ENCODE measurements around the gene GPR173. TPM values are rescaled to one million over a fixed set of nuclear protein-coding genes. Genes with fewer than 3 reads are reported as not detected.

GPR173 gene
- total and polyA plus RNA-seq, 2 of the 8 experiments (the other 6 are each of a cell fraction or from before 2014, with no cell fraction given), result 7.0 to 11.3 TPM

DNA sequence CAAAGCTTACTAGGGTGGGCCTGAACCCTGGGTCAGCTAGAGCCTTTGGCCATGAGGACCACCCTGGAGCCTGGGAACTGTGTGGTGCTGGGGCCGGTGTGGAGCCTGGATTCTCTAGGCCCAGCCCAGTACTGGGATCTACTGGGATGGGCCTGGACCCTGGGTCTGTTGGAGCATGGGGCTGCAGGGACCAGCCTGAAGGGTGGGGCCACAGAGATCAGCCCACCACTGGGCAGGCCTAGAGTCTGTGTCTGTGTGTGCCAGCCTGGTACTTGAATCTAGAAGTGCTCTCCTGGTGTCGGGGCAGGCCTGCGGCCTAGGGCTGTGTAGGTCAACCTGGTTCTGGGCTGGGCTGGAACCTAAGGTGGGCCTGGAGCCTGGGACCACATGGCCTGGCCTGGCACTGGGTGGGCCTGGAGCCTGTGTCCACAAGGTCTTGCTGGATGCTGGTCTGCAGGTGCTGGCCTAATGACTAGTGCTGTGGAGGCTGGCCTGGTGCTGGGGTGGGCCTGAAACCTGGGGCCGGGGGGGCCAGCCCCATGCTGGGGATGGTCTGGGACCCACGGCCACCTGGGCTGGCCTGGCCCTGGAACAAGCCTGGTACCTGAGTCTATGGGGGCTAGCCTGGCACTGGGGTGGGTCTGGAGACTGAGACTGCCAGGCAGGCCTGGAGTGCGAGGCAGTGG lies 66.4 kb downstream of the GPR173 start:
- no peak overlapping the region for H3K23ac ChIP-seq (ENCODE audit: insufficient read length)
- H2BK15ac ChIP-seq (ENCODE audit: low read length), result no peak overlapping the region
- H3K4me3 ChIP-seq (ENCODE audit: extremely low read depth in 1 of 4, insufficient read depth in 2 of 4, low read depth in 3 of 4, low read length in 4 of 4), result no peak overlapping the region
- H2AFZ ChIP-seq (ENCODE audit: low read length), result no peak overlapping the region
- H3K4me1 ChIP-seq (replicated peaks in 1 of 4; ENCODE audit: control insufficient read depth in 3 of 4, insufficient read depth in 4 of 4, low read length in 3 of 4), result 0 out of 7 replicates have a peak, but pooled peaks cover 0 to 2% (median 0%) of the 10 kb centered on the region in 4 experiments
- ChIA-PET CTCF (ENCODE audit: partially characterized antibody) (no interaction called here), POLR2A (ENCODE audit: partially characterized antibody) (no interaction called here)
- no peaks in the 10 kb centered on the region for H3K23me2 ChIP-seq (ENCODE audit: low read depth, low read length)
- H3K4me2 ChIP-seq (ENCODE audit: insufficient read depth in 1 of 2, low read depth in 2 of 2, low read length in 2 of 2), result no peak overlapping the region
- H3K9ac ChIP-seq (replicated peaks in 1 of 4; ENCODE audit: extremely low read depth in 1 of 4, low read depth in 3 of 4, low read length in 3 of 4), result no peak overlapping the region
- H2AK5ac ChIP-seq (ENCODE audit: low read depth, low read length), result no peak overlapping the region
- no peak overlapping the region for H4K8ac ChIP-seq (ENCODE audit: extremely low read depth, insufficient read depth, low read length)
- H4K5ac ChIP-seq (ENCODE audit: insufficient read length, low read depth, low read length), result no peak overlapping the region
- no peak overlapping the region for H3K18ac ChIP-seq (ENCODE audit: extremely low read depth, low read length)
- no peaks in the 10 kb centered on the region for H4K20me1 ChIP-seq (replicated peaks in 1 of 2; ENCODE audit: control insufficient read depth in 1 of 2, insufficient read depth in 2 of 2, low read length in 2 of 2)
- 90% methylated on average over 5 of the region's 6 CpGs; no CpG with 5 or more reads in 1 of the 2 experiments for WGBS, 2 experiments (ENCODE audit: extremely low coverage in 1 of 2, insufficient coverage in 1 of 2, insufficient read length in 1 of 2, insufficient replicate concordance in 2 of 2, low coverage in 1 of 2, low lambda C conversion rate in 2 of 2, missing lambda C conversion rate in 1 of 2)
- H3K9me3 ChIP-seq (ENCODE audit: insufficient read depth in 2 of 2, low read depth in 1 of 2, low read length in 1 of 2), result no peaks in the 10 kb centered on the region
- H4K91ac ChIP-seq (replicated peaks; ENCODE audit: insufficient read length, low read length), result no peak overlapping the region
- DNase-seq (ENCODE audit: low read depth in 1 of 2, low spot score in 2 of 2) (no peak), FAIRE-seq (no peak)
- H3K36me3 ChIP-seq (ENCODE audit: control insufficient read depth in 2 of 4, insufficient read depth in 4 of 4, low read length in 3 of 4), result no peaks in the 10 kb centered on the region
- no peak overlapping the region for H2BK20ac ChIP-seq (ENCODE audit: low read length)
- no peak overlapping the region for H3K4ac ChIP-seq (replicated peaks; ENCODE audit: insufficient read length, low read depth, low read length)
- H3K27me3 ChIP-seq (replicated peaks in 1 of 4; ENCODE audit: control insufficient read depth in 3 of 4, extremely low read depth in 1 of 4, insufficient read depth in 3 of 4, low read length in 3 of 4), result no peaks in the 10 kb centered on the region
- H2BK12ac ChIP-seq (ENCODE audit: low read depth, low read length), result no peak overlapping the region
- H3K56ac ChIP-seq (replicated peaks; ENCODE audit: insufficient read length, low read depth, low read length), result no peak overlapping the region
- no peak for TF ChIP-seq CTBP2 (IDR thresholded peaks at IDR 0.05; ENCODE audit: borderline replicate concordance, insufficient read depth, insufficient read length, low read length)
- TF ChIP-seq POU5F1 (IDR thresholded peaks at IDR 0.05; ENCODE audit: low read depth, low read length), result no peak
- no peak for TF ChIP-seq CEBPB (IDR thresholded peaks at IDR 0.05; ENCODE audit: low read depth, low read length)
- no peak for TF ChIP-seq HDAC2 (IDR thresholded peaks at IDR 0.05; ENCODE audit: borderline replicate concordance in 1 of 2, low read depth in 2 of 2, low read length in 2 of 2)
- no peak for TF ChIP-seq NANOG (IDR thresholded peaks at IDR 0.05; ENCODE audit: insufficient read depth, low read depth, low read length, poor library complexity, severe bottlenecking)
- no peaks in the 10 kb centered on the region; the same call in 1 of the 2 replicates for H3K79me1 ChIP-seq (ENCODE audit: low read depth, low read length)
- no peak overlapping the region for H2BK120ac ChIP-seq (replicated peaks; ENCODE audit: low read depth, low read length)
- H3K79me2 ChIP-seq (ENCODE audit: control insufficient read depth in 1 of 2, insufficient read depth in 2 of 2, low read length in 2 of 2), result no peaks in the 10 kb centered on the region
- H3K14ac ChIP-seq (ENCODE audit: insufficient read length), result no peak overlapping the region
- no peak overlapping the region for H3K27ac ChIP-seq (ENCODE audit: low read depth, low read length)
- no peak overlapping the region for H2BK5ac ChIP-seq (ENCODE audit: low read depth, low read length)
